SK-N-SH treated with all-trans-retinoic acid at 6 μM for 48 hours (cell line): ENCODE results near the gene PARP6.

Experiments
- ATAC-seq: fragments of 200-7000 bp; cut with Tn5 transposase; 3 replicates; pipeline ENCODE4 v1.9.1; 2020; ENCODE audit warnings: mild to moderate bottlenecking, moderate library complexity
- ARNTL ChIP-seq: fragments of 450-650 bp; formaldehyde crosslinking; IDR thresholded peaks from 2 replicates; pipeline ENCODE4 v1.5.0; 2020; ENCODE audit warnings: low read depth, mild to moderate bottlenecking, moderate library complexity, borderline replicate concordance
- BACH2 ChIP-seq: fragments of 250-450 bp; sonication (Bioruptor Pico); IDR thresholded peaks from 2 replicates; pipeline ENCODE4 v1.9.0; 2021; ENCODE audit warnings: mild to moderate bottlenecking, borderline replicate concordance
- ESRRG ChIP-seq: fragments of 250-450 bp; sonication (Bioruptor Pico); IDR thresholded peaks from 2 replicates; pipeline ENCODE4 v1.6.1; 2021; ENCODE audit warnings: mild to moderate bottlenecking
- GLIS3 ChIP-seq: fragments of 250-450 bp; sonication (Bioruptor Pico); IDR thresholded peaks from 2 replicates; pipeline ENCODE4 v1.5.0; 2020; ENCODE audit warnings: mild to moderate bottlenecking, moderate library complexity
- ISL1 ChIP-seq: fragments of 250-450 bp; sonication (Bioruptor Pico); IDR thresholded peaks from 2 replicates; pipeline ENCODE4 v2.1.2; 2022; ENCODE audit warnings: mild to moderate bottlenecking, moderate library complexity
- PPARA ChIP-seq: fragments of 250-450 bp; sonication (Bioruptor Pico); IDR thresholded peaks from 2 replicates; pipeline ENCODE4 v1.5.0; 2020; ENCODE audit warnings: mild to moderate bottlenecking, borderline replicate concordance
- RARB ChIP-seq: fragments of 250-450 bp; sonication (Bioruptor Pico); IDR thresholded peaks from 2 replicates; pipeline ENCODE4 v1.8.0; 2021; ENCODE audit warnings: mild to moderate bottlenecking, moderate library complexity
- SNAI2 ChIP-seq: fragments of 250-450 bp; sonication (Bioruptor Pico); IDR thresholded peaks from 2 replicates; pipeline ENCODE4 v1.5.0; 2020; ENCODE audit warnings: mild to moderate bottlenecking, moderate library complexity
- TCF4 ChIP-seq: fragments of 250-450 bp; sonication (Bioruptor Pico); IDR thresholded peaks from 2 replicates; pipeline ENCODE4 v1.8.0; 2021; ENCODE audit warnings: mild to moderate bottlenecking, moderate library complexity, borderline replicate concordance
- TOX ChIP-seq: fragments of 250-450 bp; sonication (Bioruptor Pico); IDR thresholded peaks from 2 replicates; pipeline ENCODE4 v1.8.0; 2021; ENCODE audit warnings: mild to moderate bottlenecking, moderate library complexity, borderline replicate concordance
- ZC3H10 ChIP-seq: fragments of 250-450 bp; sonication (Bioruptor Pico); IDR thresholded peaks from 2 replicates; pipeline ENCODE4 v1.5.1; 2021; ENCODE audit warnings: mild to moderate bottlenecking, moderate library complexity
- ZFP3 ChIP-seq: fragments of 250-450 bp; sonication (Bioruptor Pico); IDR thresholded peaks from 2 replicates; pipeline ENCODE4 v1.5.0; 2020; ENCODE audit warnings: mild to moderate bottlenecking, moderate library complexity
- ZFP30 ChIP-seq: fragments of 450-650 bp; formaldehyde crosslinking; IDR thresholded peaks from 2 replicates; pipeline ENCODE4 v1.5.0; 2022; ENCODE audit warnings: mild to moderate bottlenecking, moderate library complexity
- ZNF8 ChIP-seq: fragments of 450-650 bp; formaldehyde crosslinking; IDR thresholded peaks from 2 replicates; pipeline ENCODE4 v1.5.0; 2020; ENCODE audit warnings: mild to moderate bottlenecking, moderate library complexity
- TF ChIP-seq, protein P1 (sequence below): fragments of 250-450 bp; sonication (Bioruptor Pico); IDR thresholded peaks from 2 replicates; pipeline ENCODE4 v1.8.0; 2021; ENCODE audit warnings: low read depth, mild to moderate bottlenecking, moderate library complexity, borderline replicate concordance
- TF ChIP-seq, protein P2 (sequence below): fragments of 250-450 bp; sonication (Bioruptor Pico); IDR thresholded peaks from 2 replicates; pipeline ENCODE4 v1.5.1; 2021; ENCODE audit warnings: mild to moderate bottlenecking, moderate library complexity
- TF ChIP-seq, protein P3 (sequence below): fragments of 250-450 bp; sonication (Bioruptor Pico); IDR thresholded peaks from 2 replicates; pipeline ENCODE4 v1.5.0; 2020; ENCODE audit warnings: mild to moderate bottlenecking, moderate library complexity
- TF ChIP-seq, protein P4 (sequence below): fragments of 250-450 bp; sonication (Bioruptor Pico); IDR thresholded peaks from 2 replicates; pipeline ENCODE4 v1.8.0; 2020; ENCODE audit warnings: mild to moderate bottlenecking, moderate library complexity, borderline replicate concordance

Gene PARP6

DNA sequence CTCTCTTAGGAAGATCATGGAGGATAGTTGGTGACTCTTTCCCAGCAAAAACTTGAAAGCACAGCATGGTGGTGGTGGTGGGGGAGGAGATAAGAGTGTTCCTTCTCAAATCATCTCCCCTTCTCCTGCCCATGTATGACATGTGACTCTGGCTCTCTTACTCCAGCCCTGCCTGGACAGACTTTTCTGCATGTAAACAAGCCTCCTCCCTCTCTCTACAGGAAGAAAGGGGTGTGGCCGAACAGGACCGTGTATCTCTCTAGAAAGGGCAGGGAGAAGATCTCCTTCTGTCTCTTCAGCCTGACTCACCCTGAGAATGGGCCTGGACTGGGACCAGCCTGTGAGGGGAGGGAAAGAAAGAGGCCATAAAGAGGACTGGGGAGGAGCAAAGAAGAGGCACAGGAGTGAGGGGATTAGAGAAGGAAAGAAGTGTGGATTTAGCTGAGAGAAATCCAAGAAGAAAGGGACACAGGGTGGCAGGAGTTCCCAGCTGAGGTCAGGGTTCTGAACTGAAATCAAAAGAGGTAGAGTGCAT, 46.1 kb upstream of the PARP6 start:
- no peak for ATAC-seq
- TF ChIP-seq ZNF8 (CRISPR knock-in tag) (no peak), BACH2 (CRISPR knock-in tag) (no peak), ESRRG (CRISPR knock-in tag) (no peak)

DNA sequence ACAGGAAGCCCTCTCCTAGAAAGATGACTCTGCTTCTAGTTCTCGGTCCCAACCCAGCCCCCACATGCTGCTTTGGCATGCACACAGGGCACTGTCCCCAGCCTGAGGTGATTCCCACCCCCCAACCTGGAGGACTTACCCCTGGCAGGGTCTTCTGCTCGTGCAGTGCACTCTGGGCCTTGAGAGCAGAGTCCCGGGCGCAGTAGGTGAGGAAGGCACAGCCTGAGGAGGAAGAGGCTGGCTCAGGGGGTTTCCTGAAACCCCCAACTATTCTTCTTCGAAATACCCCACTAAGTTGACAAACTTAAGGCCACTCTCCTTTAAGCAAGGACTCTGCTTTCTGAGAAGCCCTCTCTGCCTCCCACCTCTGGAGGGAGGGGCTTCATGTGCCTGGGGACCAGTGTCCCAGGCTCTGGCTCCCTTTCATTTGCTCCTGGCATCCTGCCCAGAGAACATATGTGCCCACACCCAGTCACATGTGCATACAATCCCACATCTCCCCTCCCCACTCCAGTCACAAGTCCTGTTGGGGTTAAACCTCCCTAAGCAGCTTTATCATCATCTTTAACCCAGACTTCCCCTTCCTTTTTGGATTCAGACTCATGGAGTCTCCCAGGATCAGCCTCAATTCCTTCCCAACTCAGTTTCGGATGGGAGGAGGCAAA, 43.5 kb upstream of the PARP6 start:
- no peak for ATAC-seq
- TF ChIP-seq ESRRG (CRISPR knock-in tag) (no peak), SNAI2 (CRISPR knock-in tag) (no peak), ZFP30 (CRISPR knock-in tag) (no peak), ZFP3 (no peak)

DNA sequence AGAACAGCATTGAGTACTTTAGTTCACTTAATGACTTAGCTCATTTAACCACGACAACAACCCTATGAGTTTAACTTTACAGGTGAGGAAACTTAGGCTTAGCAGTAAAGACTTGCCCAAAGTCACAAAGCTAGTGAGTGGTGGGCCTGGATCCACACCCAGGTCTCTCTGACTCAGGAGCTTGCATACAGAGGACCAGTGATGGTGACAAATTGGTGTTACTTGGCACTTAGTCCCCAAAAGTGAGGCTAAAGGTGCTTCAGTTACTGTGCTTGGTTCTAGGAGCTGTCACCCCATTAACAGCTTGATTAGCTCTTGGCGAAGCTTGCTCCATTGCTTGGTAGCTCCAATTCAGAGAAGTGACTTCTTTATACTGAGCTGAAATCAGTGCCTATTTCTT, 41.5 kb upstream of the PARP6 start:
- ATAC-seq, result no peak

DNA sequence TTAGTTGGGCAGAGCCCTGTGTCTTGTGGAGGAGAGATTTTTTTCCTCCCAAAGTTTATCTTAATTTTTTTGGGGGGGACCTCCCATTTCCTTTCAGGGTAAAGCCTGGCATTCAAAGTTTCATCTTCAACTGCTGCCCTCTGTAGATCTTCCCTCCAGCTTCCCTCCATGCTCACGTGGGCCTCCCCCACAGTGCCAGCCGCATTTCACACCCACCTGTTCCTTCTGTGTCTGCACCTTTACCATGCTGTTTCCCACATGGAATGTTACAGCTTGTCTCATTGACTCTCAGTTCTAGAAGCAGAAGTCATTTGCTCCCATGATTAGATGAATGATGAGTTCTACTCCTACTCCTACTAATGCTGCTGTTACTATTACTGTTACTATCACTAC, 41.1 kb upstream of the PARP6 start:
- no peak for ATAC-seq
- TF ChIP-seq GLIS3, result no peak
- TF ChIP-seq, protein P1, sequence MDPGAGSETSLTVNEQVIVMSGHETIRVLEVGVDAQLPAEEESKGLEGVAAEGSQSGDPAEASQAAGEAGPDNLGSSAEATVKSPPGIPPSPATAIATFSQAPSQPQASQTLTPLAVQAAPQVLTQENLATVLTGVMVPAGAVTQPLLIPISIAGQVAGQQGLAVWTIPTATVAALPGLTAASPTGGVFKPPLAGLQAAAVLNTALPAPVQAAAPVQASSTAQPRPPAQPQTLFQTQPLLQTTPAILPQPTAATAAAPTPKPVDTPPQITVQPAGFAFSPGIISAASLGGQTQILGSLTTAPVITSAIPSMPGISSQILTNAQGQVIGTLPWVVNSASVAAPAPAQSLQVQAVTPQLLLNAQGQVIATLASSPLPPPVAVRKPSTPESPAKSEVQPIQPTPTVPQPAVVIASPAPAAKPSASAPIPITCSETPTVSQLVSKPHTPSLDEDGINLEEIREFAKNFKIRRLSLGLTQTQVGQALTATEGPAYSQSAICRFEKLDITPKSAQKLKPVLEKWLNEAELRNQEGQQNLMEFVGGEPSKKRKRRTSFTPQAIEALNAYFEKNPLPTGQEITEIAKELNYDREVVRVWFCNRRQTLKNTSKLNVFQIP (CRISPR knock-in tag), result no peak
- no peak for TF ChIP-seq ZC3H10 (CRISPR knock-in tag)
- TF ChIP-seq, protein P2, sequence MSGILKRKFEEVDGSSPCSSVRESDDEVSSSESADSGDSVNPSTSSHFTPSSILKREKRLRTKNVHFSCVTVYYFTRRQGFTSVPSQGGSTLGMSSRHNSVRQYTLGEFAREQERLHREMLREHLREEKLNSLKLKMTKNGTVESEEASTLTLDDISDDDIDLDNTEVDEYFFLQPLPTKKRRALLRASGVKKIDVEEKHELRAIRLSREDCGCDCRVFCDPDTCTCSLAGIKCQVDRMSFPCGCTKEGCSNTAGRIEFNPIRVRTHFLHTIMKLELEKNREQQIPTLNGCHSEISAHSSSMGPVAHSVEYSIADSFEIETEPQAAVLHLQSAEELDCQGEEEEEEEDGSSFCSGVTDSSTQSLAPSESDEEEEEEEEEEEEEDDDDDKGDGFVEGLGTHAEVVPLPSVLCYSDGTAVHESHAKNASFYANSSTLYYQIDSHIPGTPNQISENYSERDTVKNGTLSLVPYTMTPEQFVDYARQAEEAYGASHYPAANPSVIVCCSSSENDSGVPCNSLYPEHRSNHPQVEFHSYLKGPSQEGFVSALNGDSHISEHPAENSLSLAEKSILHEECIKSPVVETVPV (CRISPR knock-in tag), result no peak
- TF ChIP-seq ESRRG (CRISPR knock-in tag), result no peak
- no peak for TF ChIP-seq SNAI2 (CRISPR knock-in tag)
- TF ChIP-seq RARB (CRISPR knock-in tag), result no peak
- no peak for TF ChIP-seq ARNTL
- TF ChIP-seq TOX (CRISPR knock-in tag), result no peak
- TF ChIP-seq, protein P3, sequence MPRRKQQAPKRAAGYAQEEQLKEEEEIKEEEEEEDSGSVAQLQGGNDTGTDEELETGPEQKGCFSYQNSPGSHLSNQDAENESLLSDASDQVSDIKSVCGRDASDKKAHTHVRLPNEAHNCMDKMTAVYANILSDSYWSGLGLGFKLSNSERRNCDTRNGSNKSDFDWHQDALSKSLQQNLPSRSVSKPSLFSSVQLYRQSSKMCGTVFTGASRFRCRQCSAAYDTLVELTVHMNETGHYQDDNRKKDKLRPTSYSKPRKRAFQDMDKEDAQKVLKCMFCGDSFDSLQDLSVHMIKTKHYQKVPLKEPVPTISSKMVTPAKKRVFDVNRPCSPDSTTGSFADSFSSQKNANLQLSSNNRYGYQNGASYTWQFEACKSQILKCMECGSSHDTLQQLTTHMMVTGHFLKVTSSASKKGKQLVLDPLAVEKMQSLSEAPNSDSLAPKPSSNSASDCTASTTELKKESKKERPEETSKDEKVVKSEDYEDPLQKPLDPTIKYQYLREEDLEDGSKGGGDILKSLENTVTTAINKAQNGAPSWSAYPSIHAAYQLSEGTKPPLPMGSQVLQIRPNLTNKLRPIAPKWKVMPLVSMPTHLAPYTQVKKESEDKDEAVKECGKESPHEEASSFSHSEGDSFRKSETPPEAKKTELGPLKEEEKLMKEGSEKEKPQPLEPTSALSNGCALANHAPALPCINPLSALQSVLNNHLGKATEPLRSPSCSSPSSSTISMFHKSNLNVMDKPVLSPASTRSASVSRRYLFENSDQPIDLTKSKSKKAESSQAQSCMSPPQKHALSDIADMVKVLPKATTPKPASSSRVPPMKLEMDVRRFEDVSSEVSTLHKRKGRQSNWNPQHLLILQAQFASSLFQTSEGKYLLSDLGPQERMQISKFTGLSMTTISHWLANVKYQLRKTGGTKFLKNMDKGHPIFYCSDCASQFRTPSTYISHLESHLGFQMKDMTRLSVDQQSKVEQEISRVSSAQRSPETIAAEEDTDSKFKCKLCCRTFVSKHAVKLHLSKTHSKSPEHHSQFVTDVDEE (CRISPR knock-in tag), result no peak
- no peak for TF ChIP-seq TCF4
- no peak for TF ChIP-seq ISL1 (CRISPR knock-in tag)

More for the DNA sequence above, 41.5 kb upstream of the PARP6 start:
- no peak for TF ChIP-seq TOX (CRISPR knock-in tag)
- TF ChIP-seq, protein P4, sequence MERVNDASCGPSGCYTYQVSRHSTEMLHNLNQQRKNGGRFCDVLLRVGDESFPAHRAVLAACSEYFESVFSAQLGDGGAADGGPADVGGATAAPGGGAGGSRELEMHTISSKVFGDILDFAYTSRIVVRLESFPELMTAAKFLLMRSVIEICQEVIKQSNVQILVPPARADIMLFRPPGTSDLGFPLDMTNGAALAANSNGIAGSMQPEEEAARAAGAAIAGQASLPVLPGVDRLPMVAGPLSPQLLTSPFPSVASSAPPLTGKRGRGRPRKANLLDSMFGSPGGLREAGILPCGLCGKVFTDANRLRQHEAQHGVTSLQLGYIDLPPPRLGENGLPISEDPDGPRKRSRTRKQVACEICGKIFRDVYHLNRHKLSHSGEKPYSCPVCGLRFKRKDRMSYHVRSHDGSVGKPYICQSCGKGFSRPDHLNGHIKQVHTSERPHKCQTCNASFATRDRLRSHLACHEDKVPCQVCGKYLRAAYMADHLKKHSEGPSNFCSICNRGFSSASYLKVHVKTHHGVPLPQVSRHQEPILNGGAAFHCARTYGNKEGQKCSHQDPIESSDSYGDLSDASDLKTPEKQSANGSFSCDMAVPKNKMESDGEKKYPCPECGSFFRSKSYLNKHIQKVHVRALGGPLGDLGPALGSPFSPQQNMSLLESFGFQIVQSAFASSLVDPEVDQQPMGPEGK (CRISPR knock-in tag), result no peak
- TF ChIP-seq, protein P3 (CRISPR knock-in tag), result no peak
- no peak for TF ChIP-seq RARB (CRISPR knock-in tag)
- TF ChIP-seq ZNF8 (CRISPR knock-in tag), result no peak
- TF ChIP-seq ZFP3, result no peak
- TF ChIP-seq, protein P1 (CRISPR knock-in tag), result no peak
- no peak for TF ChIP-seq PPARA
- no peak for TF ChIP-seq ZC3H10 (CRISPR knock-in tag)
- no peak for TF ChIP-seq GLIS3
- TF ChIP-seq ESRRG (CRISPR knock-in tag), result no peak
- no peak for TF ChIP-seq TCF4
- no peak for TF ChIP-seq ISL1 (CRISPR knock-in tag)
- no peak for TF ChIP-seq BACH2 (CRISPR knock-in tag)
- TF ChIP-seq, all 23 proteins: peak for 0
